22Rv1 (cell line): ENCODE measurements around the gene DSCAM.
"Not testable (repeated sequence)": the region's sequence is repeated elsewhere in the genome, so short reads cannot be mapped to it uniquely, and the experiment has no call there.

Source experiments
- H3K27ac ChIP-seq: fragments of 450-650 bp; 2 replicates; pipeline ENCODE4 v1.5.1; 2017
- ZFX ChIP-seq: fragments of 450-650 bp; IDR thresholded peaks from 2 replicates; pipeline ENCODE4 v1.6.1; 2017; ENCODE audit warnings: antibody characterized with exemption, borderline replicate concordance
- TF ChIP-seq, protein P1 (sequence below): fragments of 450-650 bp; IDR thresholded peaks from 2 replicates; pipeline ENCODE4 v1.5.1; 2017; ENCODE audit warnings: mild to moderate bottlenecking

The DSCAM gene

DNA sequence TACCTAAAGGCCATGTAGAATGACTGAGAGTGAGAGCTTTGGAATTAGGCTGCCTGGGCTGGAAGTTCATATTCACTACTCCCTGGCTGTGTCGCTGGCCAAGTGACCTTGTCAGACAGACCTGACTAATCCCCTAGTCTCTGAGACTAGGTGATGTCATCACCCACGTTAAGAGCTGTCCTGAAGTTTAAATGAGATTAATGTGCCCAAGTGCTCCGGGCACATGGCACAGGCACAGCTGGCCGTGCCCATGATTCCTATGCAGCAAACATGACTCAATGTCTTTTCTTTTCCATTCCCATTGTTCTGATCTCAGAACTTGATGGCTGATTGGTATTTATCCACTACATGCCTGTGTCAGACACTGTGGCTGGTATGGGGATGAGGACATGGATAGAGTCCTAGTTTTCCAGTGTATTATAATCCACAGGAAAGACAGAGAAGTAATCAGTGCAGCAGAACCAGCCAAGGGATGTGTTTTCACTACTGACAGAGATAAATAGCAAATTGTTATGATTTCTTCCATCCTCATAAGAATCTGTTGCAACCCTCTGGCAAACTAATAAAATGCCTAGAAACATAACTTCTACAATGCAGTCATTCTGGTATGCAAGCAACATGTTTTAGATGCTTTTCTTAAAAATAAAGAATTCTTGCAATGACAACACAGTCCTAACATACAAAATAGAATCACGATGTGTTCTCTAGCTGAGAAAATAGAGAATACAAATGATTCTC lies 798.8 kb downstream of the DSCAM start:
- TF ChIP-seq ZFX, result no peak
- TF ChIP-seq, protein P1, sequence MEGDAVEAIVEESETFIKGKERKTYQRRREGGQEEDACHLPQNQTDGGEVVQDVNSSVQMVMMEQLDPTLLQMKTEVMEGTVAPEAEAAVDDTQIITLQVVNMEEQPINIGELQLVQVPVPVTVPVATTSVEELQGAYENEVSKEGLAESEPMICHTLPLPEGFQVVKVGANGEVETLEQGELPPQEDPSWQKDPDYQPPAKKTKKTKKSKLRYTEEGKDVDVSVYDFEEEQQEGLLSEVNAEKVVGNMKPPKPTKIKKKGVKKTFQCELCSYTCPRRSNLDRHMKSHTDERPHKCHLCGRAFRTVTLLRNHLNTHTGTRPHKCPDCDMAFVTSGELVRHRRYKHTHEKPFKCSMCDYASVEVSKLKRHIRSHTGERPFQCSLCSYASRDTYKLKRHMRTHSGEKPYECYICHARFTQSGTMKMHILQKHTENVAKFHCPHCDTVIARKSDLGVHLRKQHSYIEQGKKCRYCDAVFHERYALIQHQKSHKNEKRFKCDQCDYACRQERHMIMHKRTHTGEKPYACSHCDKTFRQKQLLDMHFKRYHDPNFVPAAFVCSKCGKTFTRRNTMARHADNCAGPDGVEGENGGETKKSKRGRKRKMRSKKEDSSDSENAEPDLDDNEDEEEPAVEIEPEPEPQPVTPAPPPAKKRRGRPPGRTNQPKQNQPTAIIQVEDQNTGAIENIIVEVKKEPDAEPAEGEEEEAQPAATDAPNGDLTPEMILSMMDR, result no peak
- no peak overlapping the region for H3K27ac ChIP-seq

DNA sequence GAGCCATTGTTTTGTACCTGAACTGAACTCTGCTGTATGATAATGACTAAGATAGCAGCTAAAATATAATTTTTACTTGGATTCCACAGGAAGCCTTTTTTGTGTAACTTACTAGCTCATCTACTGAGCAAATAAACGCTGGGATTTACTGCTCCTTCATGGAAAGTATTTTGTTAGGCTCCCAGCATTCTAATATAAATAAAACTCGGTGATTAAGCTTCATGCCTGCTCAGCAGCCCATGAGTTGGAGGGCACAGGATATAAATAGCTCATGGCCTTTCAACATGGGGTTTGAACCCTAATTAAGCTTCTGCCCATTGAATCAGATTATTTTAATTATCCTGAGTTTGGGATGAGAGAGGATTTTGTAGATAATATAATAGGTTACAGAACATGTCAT lies 799.7 kb downstream of the DSCAM start:
- no peak for TF ChIP-seq ZFX
- TF ChIP-seq, protein P1, result no peak
- H3K27ac ChIP-seq, result no peak overlapping the region

DNA sequence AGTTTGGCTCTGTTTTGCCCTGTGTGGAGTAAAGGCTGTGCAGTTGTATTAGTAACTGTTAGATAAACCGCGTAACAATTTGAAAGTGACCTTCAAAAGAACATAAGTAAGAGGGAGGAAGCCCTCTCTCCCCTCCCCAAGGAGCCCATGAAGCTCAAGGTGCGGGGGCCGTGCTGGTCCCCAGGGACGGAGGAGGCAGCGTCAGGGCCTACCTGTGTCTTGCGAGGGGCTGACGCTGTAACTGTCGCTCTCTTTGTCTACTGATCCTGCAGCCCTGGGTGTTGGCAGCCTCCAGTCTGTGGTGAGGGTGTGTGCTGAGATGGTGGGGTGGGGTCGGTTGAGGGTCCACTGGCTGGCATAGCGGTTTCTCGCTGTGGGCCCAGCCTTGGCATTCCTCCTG lies 803.1 kb downstream of the DSCAM start:
- no peak overlapping the region for H3K27ac ChIP-seq
- TF ChIP-seq, protein P1, result 0 out of 2 replicates have a peak, but pooled peaks have one; percentile 2
- no peak for TF ChIP-seq ZFX

DNA sequence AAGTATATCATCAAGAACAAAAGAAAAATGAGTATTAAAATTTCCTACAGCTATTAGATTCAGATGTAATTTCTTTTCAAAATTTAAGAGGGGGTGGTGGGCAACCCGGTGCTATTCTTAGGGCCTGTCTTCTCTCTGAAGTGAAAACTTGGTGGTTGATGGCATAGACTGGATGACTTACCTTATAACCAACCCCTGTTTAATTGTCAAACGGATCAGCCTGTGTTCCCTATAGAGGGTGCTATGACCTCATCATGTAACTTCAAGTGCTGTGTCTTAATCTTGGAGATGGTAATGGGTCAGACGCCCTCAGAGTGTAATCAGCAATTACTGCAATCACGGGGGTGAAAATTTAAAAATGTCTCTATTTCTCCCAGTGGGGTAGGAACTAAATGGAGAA lies 803.5 kb downstream of the DSCAM start:
- no peak overlapping the region for H3K27ac ChIP-seq
- TF ChIP-seq, protein P1, result 0 out of 2 replicates have a peak, but pooled peaks have one; percentile 12
- TF ChIP-seq ZFX, result no peak

DNA sequence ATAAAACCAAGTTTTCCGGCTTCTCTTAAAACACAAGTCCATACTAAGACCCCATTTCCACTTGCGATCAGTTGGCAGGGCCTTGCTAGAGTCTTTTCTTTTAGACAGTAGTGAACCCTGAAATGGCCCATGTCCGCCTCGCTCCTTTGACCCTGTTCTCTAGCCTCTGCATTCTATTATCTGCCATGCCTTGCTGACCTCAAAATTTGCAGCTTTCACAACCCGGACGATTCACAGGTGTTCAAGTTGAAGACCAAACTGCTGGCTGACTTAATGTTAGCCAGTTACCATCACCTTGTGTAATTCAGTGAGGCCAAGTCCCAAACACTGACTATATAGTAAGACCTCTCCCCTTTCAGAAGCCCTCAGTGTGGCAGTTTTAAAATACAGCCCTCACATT lies 805.5 kb downstream of the DSCAM start:
- no peak for TF ChIP-seq ZFX
- TF ChIP-seq, protein P1, result no peak
- no peak overlapping the region for H3K27ac ChIP-seq

DNA sequence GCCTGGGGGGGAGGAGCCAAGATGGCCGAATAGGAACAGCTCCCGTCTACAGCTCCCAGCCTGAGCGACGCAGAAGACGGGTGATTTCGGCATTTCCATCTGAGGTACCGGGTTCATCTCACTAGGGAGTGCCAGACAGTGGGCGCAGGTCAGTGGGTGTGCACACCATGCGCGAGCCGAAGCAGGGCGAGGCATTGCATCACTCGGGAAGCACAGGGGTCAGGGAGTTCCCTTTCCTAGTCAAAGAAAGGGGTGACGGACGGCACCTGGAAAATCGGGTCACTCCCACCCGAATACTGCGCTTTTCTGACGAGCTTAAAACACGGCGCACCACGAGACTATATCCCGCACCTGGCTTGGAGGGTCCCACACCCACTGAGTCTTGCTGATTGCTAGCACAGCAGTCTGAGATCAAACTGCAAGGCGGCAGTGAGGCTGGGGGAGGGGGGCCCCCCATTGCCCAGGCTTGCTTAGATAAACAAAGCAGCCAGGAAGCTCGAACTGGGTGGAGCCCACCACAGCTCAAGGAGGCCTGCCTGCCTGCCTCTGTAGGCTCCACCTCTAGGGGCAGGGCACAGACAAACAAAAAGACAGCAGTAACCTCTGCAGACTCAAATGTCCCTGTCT lies 813.7 kb downstream of the DSCAM start:
- not testable (repeated sequence) for H3K27ac ChIP-seq

DNA sequence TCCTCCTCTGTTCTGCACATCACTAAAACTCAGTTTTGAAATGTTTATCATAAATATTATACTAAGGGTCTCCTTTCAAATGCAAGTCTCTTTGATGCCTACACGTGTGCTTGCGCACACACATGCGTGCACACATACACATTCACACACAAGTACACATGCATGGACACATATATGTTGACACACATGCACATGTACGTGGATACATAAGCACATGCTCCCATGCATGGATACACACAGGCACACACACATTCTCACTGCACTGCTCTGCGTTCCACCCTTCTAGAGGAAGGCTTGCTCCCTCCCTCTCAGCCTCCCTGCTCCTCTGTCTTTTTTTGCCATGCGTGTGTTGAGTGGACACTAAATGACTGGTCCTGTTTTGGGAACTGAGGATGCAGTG lies 817.1 kb downstream of the DSCAM start:
- H3K27ac ChIP-seq, result no peak overlapping the region
- TF ChIP-seq, protein P1, result no peak
- no peak for TF ChIP-seq ZFX

DNA sequence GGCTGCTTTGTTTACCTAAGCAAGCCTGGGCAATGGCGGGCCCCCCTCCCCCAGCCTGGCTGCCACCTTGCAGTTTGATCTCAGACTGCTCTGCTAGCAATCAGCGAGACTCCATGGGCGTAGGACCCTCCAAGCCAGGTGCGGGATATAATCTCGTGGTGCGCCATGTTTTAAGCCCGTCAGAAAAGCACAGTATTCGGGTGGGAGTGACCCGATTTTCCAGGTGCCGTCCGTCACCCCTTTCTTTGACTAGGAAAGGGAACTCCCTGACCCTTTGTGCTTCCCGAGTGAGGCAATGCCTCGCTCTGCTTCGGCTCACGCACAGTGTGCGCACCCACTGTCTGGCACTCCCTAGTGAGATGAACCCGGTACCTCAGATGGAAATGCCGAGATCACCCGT lies 818.6 kb downstream of the DSCAM start:
- H3K27ac ChIP-seq, result not testable (repeated sequence)
